Stimulated activated effector memory CD8-positive, alpha-beta T cell treated with anti-CD3 and anti-CD28 coated beads, Interleukin-12 subunit alpha, Interleukin-12 subunit beta, amount 100 ng/mL, for 72 hours (primary cell): ENCODE data around the gene ACAN.

Experiments used
- ATAC-seq: fragments of 150-1000 bp; cut with Tn5 transposase; 2 replicates; pipeline ENCODE4 v1.10.0; 2021
- DNase-seq, 2 donors: peaks; one replicate each; pipeline ENCODE4 v3.0.0; 2021 to 2022; ENCODE audit warnings: low spot score in 2 of 2
- H3K27ac Mint-ChIP-seq: one replicate; pipeline ENCODE4 v1.8.0; 2022; ENCODE audit warnings: mild to moderate bottlenecking, mixed read lengths
- H3K36me3 Mint-ChIP-seq: one replicate; pipeline ENCODE4 v1.8.0; 2022; ENCODE audit warnings: mild to moderate bottlenecking, mixed read lengths
- H3K4me1 Mint-ChIP-seq: one replicate; pipeline ENCODE4 v1.8.0; 2022; ENCODE audit warnings: mixed read lengths
- H3K4me3 Mint-ChIP-seq: one replicate; pipeline ENCODE4 v1.8.0; 2022; ENCODE audit warnings: mild to moderate bottlenecking, mixed read lengths
- H3K9me3 Mint-ChIP-seq: one replicate; pipeline ENCODE4 v1.8.0; 2022; ENCODE audit warnings: mixed read lengths

ACAN gene

DNA sequence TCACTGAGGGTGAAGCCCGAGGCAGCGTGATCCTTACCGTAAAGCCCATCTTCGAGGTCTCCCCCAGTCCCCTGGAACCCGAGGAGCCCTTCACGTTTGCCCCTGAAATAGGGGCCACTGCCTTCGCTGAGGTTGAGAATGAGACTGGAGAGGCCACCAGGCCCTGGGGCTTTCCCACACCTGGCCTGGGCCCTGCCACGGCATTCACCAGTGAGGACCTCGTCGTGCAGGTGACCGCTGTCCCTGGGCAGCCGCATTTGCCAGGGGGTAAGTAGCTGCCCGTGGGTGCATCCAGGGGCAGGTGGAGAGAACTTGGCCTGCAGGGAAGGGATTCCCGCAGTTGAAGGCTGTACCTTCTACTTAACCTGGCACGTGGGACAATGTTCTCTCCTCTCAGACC, 42.4 kb downstream of the ACAN start:
- no peaks in the 10 kb centered on the region for H3K9me3 Mint-ChIP-seq
- no peak overlapping the region for H3K4me3 Mint-ChIP-seq
- no peak overlapping the region for H3K27ac Mint-ChIP-seq
- H3K36me3 Mint-ChIP-seq, result no peaks in the 10 kb centered on the region
- no peaks in the 10 kb centered on the region for H3K4me1 Mint-ChIP-seq
- DNase-seq (no peak), ATAC-seq (no peak)

DNA sequence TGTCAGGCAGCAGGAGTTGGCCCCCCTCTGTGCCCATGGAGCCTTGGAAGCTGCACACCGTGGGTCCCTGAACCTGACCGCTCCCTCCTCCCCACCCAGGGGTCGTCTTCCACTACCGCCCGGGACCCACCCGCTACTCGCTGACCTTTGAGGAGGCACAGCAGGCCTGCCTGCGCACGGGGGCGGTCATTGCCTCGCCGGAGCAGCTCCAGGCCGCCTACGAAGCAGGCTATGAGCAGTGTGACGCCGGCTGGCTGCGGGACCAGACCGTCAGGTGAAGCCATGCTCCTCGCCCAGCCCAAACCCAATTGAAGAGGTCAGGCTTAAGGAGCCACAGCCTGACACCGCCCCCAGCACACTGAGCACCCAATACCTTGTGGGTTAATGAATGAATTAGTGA, 43.9 kb downstream of the ACAN start:
- no peaks in the 10 kb centered on the region for H3K4me1 Mint-ChIP-seq
- no peaks in the 10 kb centered on the region for H3K36me3 Mint-ChIP-seq
- DNase-seq (no peak), ATAC-seq (no peak)
- H3K9me3 Mint-ChIP-seq, result no peaks in the 10 kb centered on the region
- H3K27ac Mint-ChIP-seq, result no peak overlapping the region
- H3K4me3 Mint-ChIP-seq, result no peak overlapping the region

DNA sequence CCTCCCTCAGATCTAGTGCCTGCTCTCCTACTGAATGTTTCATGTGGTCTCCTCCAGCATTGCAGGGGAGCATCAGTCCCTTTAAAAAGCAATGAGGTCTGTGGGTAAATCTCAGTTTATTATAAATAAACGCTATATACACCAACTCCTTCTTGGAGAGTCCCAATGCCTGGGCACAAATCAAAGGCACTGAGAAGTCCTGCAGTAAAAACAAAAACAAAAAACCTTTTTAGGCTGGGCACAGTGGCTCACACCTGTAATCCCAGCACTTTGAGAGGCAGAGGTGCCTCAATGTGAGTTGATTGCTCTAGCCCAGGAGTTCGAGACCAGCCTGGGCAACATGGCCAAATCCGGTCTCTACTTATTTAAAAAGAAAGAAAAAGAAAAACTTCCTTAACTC, 45.0 kb downstream of the ACAN start:
- H3K27ac Mint-ChIP-seq, result no peak overlapping the region
- no peaks in the 10 kb centered on the region for H3K36me3 Mint-ChIP-seq
- no peaks in the 10 kb centered on the region for H3K9me3 Mint-ChIP-seq
- ATAC-seq (no peak), DNase-seq (no peak)
- no peak overlapping the region for H3K4me3 Mint-ChIP-seq
- no peaks in the 10 kb centered on the region for H3K4me1 Mint-ChIP-seq

DNA sequence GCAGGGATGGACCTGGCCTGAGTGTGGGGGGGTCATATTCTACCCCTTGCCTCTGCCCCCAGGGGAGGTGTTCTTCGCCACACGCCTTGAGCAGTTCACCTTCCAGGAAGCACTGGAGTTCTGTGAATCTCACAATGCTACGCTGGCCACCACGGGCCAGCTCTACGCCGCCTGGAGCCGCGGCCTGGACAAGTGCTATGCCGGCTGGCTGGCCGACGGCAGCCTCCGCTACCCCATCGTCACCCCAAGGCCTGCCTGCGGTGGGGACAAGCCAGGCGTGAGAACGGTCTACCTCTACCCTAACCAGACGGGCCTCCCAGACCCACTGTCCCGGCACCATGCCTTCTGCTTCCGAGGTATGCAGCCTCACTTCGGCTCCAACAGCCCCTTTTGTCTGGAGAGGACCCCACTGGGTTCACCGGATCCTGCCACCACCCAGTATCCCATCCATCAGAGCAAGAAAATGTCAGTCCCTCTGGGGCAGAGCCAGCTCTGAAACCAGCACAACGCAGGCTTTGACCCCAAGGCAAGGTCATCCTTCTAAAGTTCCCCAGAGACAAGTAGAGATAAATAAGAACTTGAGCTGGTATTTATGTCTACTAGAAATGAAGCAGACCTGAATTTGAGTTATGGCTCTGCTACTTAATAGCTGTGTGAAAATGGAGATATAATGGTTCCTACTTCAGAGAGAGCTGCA, 46.3 kb downstream of the ACAN start:
- no peak for ATAC-seq
- H3K4me1 Mint-ChIP-seq, result no peaks in the 10 kb centered on the region

DNA sequence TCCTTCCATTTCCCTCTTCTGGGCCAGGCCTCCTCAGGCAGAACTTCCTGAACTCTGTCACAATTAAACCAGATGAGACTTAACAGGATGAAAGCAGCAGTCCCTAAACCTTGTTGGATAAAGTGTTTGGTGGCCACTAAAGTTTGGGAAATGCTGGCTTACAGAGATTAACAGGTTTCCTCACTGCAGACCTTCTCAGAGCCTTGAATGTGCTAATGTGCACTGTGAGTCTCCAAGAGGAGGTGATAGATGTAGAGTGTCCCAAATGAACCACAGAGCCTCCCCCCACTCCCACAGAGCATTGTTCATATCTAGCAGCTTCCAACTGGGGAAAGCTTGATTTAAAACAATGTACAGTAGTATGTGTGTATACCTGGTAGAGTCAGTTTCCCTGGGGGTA, 49.2 kb downstream of the ACAN start:
- ATAC-seq, result no peak
- Mint-ChIP-seq H3K4me3 (no peak overlapping the region), H3K4me1 (no peaks in the 10 kb centered on the region), H3K9me3 (peaks cover 7% of the 10 kb centered on the region), H3K36me3 (no peaks in the 10 kb centered on the region), H3K27ac (no peak overlapping the region)
- no peak for DNase-seq

More for the DNA sequence above, 46.3 kb downstream of the ACAN start:
- no peak for DNase-seq
- peaks cover 2% of the 10 kb centered on the region for H3K9me3 Mint-ChIP-seq
- no peaks in the 10 kb centered on the region for H3K36me3 Mint-ChIP-seq
- H3K27ac Mint-ChIP-seq, result no peak overlapping the region
- H3K4me3 Mint-ChIP-seq, result no peak overlapping the region

DNA sequence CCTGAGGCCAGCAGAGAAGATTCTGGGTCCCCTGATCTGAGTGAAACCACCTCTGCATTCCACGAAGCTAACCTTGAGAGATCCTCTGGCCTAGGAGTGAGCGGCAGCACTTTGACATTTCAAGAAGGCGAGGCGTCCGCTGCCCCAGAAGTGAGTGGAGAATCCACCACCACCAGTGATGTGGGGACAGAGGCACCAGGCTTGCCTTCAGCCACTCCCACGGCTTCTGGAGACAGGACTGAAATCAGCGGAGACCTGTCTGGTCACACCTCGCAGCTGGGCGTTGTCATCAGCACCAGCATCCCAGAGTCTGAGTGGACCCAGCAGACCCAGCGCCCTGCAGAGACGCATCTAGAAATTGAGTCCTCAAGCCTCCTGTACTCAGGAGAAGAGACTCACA, 55.7 kb downstream of the ACAN start:
- Mint-ChIP-seq H3K4me1 (no peaks in the 10 kb centered on the region), H3K27ac (no peak overlapping the region), H3K9me3 (peaks cover 7% of the 10 kb centered on the region), H3K36me3 (no peaks in the 10 kb centered on the region), H3K4me3 (no peak overlapping the region)
- no peak for DNase-seq
- no peak for ATAC-seq

DNA sequence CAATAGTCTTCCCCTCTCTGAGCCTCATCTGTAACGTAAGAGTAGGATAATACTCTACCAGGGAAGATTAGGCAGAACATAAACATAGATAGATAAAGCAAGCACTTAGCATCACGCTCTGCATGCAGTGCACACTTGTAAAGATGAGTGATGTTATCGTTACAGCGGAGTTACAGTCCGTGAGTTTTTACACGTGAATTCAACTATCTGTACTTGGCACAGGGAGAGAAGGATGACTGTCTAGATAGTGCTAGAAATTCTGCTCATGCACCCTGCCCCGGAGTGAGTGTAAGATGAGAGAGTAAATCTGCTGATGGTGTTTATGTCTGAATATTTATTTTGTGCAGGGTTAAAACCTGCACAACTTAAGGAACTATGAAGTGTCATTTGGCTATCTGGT, 56.3 kb downstream of the ACAN start:
- H3K4me3 Mint-ChIP-seq, result no peak overlapping the region
- DNase-seq (no peak), ATAC-seq (no peak)
- no peak overlapping the region for H3K27ac Mint-ChIP-seq
- H3K4me1 Mint-ChIP-seq, result no peaks in the 10 kb centered on the region
- no peaks in the 10 kb centered on the region for H3K36me3 Mint-ChIP-seq
- peaks cover 5% of the 10 kb centered on the region for H3K9me3 Mint-ChIP-seq

DNA sequence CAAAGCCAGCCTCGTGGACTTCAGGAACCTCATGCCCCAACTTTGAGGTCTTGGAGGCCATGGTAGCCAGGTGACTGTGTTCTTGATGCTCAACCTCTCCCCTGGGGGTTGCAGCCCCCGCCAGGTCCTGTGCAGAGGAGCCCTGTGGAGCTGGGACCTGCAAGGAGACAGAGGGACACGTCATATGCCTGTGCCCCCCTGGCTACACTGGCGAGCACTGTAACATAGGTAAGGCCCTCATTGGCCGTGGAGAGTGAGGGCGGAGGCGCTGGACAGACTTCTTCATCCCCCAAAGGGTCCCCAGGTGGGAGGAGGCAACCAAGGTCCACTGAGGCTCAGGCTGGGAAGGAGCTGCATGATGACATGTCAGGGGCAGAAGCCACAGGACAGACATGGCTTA, 57.0 kb downstream of the ACAN start:
- H3K9me3 Mint-ChIP-seq, result no peaks in the 10 kb centered on the region
- H3K36me3 Mint-ChIP-seq, result no peaks in the 10 kb centered on the region
- H3K27ac Mint-ChIP-seq, result no peak overlapping the region
- no peak overlapping the region for H3K4me3 Mint-ChIP-seq
- ATAC-seq (no peak), DNase-seq (no peak)
- no peaks in the 10 kb centered on the region for H3K4me1 Mint-ChIP-seq

DNA sequence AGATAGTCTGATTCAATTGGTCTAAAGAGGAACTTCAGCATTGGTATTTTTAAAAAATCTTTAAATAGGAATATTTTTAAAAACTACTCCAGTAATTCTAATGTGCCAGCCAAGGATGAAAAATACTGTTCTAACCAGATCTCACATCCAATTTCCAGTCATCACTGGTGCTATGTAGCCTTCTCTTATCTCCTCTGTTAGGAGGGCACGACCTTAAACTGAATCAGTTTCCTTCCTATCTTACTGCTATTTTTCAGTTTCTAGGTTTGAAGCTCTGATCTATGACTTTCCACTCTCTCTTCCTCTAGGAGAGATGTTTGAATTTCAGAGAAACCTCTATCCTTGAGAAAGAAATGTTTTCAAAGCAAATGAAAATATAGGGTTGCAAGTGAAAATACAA, 60.2 kb downstream of the ACAN start:
- Mint-ChIP-seq H3K27ac (no peak overlapping the region), H3K4me3 (no peak overlapping the region), H3K4me1 (peaks cover 6% of the 10 kb centered on the region), H3K36me3 (no peaks in the 10 kb centered on the region), H3K9me3 (no peaks in the 10 kb centered on the region)
- DNase-seq, result no peak
- no peak for ATAC-seq

DNA sequence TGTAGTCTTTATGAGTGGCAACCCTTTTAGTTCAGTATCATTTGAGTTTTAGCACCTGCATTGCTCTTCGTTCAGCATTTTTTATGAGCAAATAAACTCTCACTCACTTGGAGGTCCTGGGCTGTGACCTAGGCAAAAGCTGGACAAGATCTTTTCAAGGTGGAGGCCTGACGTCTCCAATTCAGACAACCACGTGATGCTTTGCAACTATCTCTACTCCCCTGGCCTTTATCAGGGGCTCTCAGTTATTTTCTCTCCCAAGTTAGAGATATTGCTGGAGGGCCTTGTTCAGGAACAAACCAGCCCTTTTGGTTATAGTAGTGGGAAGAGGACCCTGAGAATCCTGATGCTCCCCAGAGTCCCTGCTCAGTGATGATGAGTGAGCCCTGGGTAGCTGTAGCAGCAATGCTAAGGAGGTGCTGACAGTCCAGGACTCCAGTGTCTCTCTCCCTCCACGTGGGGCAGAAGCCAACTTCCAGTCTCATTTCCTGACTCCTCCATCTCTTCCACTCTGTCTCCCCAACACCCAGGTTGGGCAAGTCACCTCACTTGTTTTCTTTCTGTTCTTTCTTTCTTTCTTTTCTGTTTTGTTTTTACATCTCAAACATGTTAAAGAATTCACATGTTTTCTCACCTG, 61.7 kb downstream of the ACAN start:
- ATAC-seq (no peak), DNase-seq (no peak)
- no peaks in the 10 kb centered on the region for H3K36me3 Mint-ChIP-seq
- H3K9me3 Mint-ChIP-seq, result no peaks in the 10 kb centered on the region
- no peak overlapping the region for H3K4me3 Mint-ChIP-seq
- peaks cover 6% of the 10 kb centered on the region for H3K4me1 Mint-ChIP-seq
- H3K27ac Mint-ChIP-seq, result no peak overlapping the region

DNA sequence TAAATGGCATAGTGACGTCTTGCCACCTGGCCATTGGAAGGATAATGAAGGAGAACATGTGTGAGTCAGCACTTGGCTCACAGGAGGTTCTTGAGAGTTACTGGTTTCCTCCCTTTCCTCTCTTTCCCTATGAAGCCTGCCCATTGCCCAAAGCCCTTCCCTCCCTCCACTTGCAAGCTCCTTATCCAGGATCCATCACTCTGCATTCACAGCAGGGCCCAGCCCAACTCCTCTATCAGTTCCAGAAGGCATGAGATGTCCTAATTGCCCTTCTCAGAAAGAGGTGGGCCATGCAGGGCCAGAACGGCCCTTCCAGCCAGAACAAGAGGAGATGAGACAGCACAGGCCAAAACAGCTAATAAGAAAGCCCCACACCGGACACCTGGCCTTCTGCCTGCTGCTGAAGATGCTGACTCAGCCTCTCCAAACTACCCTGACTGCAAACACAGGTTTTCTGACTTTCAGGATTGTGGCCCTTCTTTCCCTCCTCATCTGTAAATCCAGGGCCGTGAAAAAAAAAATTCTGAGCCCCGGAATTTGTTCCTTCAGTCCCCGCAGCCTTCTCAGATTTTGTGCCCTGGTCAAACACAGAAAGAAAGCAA, 62.4 kb downstream of the ACAN start:
- no peak for ATAC-seq
- DNase-seq, result no peak
- Mint-ChIP-seq H3K9me3 (no peaks in the 10 kb centered on the region), H3K4me3 (no peak overlapping the region), H3K4me1 (peaks cover 6% of the 10 kb centered on the region), H3K36me3 (no peaks in the 10 kb centered on the region), H3K27ac (peak overlapping the region; percentile 63)

DNA sequence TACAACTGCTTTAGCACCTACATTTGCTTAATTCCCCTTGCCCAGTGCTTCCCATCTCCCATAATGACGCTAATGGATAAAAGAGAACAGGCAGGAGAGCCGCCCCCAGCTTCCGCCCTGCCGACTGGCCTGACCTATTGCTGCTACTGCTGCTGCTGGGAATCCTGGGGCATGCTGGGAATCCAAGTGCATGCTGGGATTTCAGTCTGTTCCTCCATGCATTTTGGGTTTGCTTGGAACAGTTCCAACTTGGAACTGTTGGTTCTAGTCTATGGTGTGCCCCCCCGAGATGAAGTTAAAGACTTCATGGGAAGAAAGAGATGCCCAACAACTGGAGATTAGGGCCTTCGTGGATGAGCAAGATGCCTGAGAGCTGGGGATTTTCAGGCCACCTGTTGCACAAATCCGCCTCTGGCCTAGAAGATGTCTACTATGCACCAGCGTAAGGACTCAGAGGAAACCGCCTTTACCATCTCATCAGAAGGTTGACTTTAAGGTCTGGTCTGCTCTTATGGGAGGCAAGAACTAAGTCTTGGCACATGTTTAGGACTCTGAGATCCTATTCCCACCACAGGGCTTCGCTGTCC, 63.2 kb downstream of the ACAN start:
- Mint-ChIP-seq H3K27ac (peak overlapping the region; percentile 63), H3K9me3 (no peaks in the 10 kb centered on the region), H3K36me3 (no peaks in the 10 kb centered on the region), H3K4me3 (no peak overlapping the region), H3K4me1 (peaks cover 6% of the 10 kb centered on the region)
- ATAC-seq (no peak), DNase-seq (no peak)

DNA sequence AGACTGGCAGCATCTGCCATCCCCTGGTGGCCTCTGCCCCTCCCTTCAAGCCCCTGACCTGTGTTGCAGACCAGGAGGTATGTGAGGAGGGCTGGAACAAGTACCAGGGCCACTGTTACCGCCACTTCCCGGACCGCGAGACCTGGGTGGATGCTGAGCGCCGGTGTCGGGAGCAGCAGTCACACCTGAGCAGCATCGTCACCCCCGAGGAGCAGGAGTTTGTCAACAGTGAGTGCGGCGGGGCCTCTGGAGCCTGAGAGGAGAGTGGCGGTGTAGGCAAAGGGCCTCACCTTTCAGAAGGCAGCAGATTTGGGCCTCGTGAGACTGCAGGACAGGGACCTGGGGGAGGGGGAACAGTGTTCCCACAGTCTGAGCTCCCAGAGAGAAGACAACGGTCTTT, 68.1 kb downstream of the ACAN start:
- no peak overlapping the region for H3K27ac Mint-ChIP-seq
- H3K4me3 Mint-ChIP-seq, result no peak overlapping the region
- H3K9me3 Mint-ChIP-seq, result no peaks in the 10 kb centered on the region
- DNase-seq, result no peak
- peaks cover 1% of the 10 kb centered on the region for H3K36me3 Mint-ChIP-seq
- ATAC-seq, result no peak
- H3K4me1 Mint-ChIP-seq, result peaks cover under 1% of the 10 kb centered on the region

DNA sequence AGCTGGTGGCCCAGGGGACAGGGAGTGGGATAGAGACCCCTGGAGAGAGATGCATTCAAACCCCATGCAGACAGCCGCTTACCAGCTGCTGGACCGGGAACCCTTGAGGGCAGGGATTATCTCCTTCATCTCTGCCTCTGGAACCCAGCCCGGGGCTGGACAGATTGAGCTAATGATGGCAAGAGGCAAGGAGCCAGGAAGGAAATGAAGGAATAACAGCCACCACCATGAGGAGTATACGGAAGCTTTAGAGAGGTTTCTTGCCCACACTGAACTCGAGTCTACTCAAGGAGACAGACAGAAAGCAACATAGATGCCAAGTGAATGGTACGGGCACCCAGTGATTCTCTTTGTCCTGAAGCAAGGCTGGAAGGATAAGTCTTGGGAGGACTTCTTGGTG, 68.9 kb downstream of the ACAN start:
- no peaks in the 10 kb centered on the region for H3K4me1 Mint-ChIP-seq
- H3K4me3 Mint-ChIP-seq, result no peak overlapping the region
- DNase-seq (no peak), ATAC-seq (no peak)
- peaks cover 9% of the 10 kb centered on the region for H3K36me3 Mint-ChIP-seq
- no peaks in the 10 kb centered on the region for H3K9me3 Mint-ChIP-seq
- H3K27ac Mint-ChIP-seq, result no peak overlapping the region

DNA sequence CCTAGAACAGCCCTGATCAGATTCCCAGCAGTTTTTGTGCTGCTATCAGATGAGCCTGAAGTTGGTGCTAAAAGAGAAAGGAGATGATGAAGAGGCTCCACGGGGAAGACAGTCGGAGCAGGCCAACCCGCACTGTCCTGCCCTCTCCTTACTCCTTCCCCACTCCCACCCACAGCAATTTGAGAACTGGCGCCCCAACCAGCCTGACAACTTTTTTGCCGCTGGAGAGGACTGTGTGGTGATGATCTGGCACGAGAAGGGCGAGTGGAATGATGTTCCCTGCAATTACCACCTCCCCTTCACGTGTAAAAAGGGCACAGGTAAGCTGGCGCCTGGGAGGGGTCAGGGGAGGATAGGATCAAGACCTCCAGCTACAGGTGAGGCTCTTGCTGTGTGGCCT, 69.5 kb downstream of the ACAN start:
- no peaks in the 10 kb centered on the region for H3K9me3 Mint-ChIP-seq
- ATAC-seq, result no peak
- no peak for DNase-seq
- no peak overlapping the region for H3K27ac Mint-ChIP-seq
- no peaks in the 10 kb centered on the region for H3K4me1 Mint-ChIP-seq
- no peak overlapping the region for H3K4me3 Mint-ChIP-seq
- peaks cover 9% of the 10 kb centered on the region for H3K36me3 Mint-ChIP-seq

DNA sequence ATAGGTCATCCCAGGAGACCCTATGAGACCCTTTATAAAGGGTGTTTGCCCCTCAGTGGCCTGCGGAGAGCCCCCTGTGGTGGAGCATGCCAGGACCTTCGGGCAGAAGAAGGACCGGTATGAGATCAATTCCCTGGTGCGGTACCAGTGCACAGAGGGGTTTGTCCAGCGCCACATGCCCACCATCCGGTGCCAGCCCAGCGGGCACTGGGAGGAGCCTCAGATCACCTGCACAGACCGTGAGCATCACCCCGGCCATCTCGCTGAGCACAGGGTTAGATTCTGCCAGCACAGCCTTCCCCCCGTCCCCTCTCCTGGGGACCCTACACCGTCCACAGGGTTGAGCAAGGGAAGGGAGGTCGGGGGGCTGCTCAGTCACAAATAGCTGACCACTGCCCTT, 70.5 kb downstream of the ACAN start:
- no peaks in the 10 kb centered on the region for H3K9me3 Mint-ChIP-seq
- H3K36me3 Mint-ChIP-seq, result peaks cover 9% of the 10 kb centered on the region
- no peak overlapping the region for H3K4me3 Mint-ChIP-seq
- no peak overlapping the region for H3K27ac Mint-ChIP-seq
- DNase-seq (no peak), ATAC-seq (no peak)
- H3K4me1 Mint-ChIP-seq, result no peaks in the 10 kb centered on the region
